IMR-90 (cell line): ENCODE data around the gene KLC1. TPM values are rescaled to one million over a fixed set of nuclear protein-coding genes. Genes with fewer than 3 reads are reported as not detected.

ENCODE experiments used
- ATAC-seq: fragments of 200-7000 bp; cut with Tn5 transposase; 2 replicates; pipeline ENCODE4 v1.9.1; 2020; ENCODE audit warnings: low read depth, mild to moderate bottlenecking, moderate library complexity
- BruUV-seq: library from RNA; stranded (reverse); fragments of 400-500 nt; replicated peaks from 2 replicates; lab custom pipeline; 2021; lab: Mats Ljungman, UMichigan
- CTCF ChIA-PET: fragments of 300-600 bp; formaldehyde crosslinking; extraction: SDS; loops from one replicate; lab custom pipeline; 2021; ENCODE audit warnings: antibody characterized with exemption; lab: Yijun Ruan, JAX
- POLR2A ChIA-PET: fragments of 300-600 bp; sonication (Branson Sonifier 250); formaldehyde crosslinking; loops from one replicate; lab custom pipeline; 2022; ENCODE audit warnings: antibody characterized with exemption; ENCODE audit not compliant: unreplicated experiment; lab: Charles Lee
- DNase-seq: peaks from one replicate; pipeline ENCODE4 v3.0.0; 2013
- H2AFZ ChIP-seq: replicated peaks from 2 replicates; pipeline ENCODE3; 2013; ENCODE audit warnings: low read length, mild to moderate bottlenecking; ENCODE audit not compliant: poor library complexity
- H2AK5ac ChIP-seq: 2 replicates; pipeline ENCODE4 v1.6.1; 2013; ENCODE audit warnings: low read depth, low read length, inconsistent platforms
- H2AK9ac ChIP-seq: replicated peaks from 2 replicates; pipeline ENCODE3; 2013; ENCODE audit warnings: mild to moderate bottlenecking, low read depth, low read length, moderate library complexity; ENCODE audit not compliant: poor library complexity
- H2BK120ac ChIP-seq: 2 replicates; pipeline ENCODE4 v1.6.1; 2013; ENCODE audit warnings: low read depth, low read length, inconsistent platforms
- H2BK15ac ChIP-seq: 3 replicates; pipeline ENCODE4 v1.6.1; 2013; ENCODE audit warnings: low read depth, low read length, inconsistent platforms
- H2BK20ac ChIP-seq: 2 replicates; pipeline ENCODE4 v1.6.1; 2013; ENCODE audit warnings: low read depth, mild to moderate bottlenecking, inconsistent platforms, low read length, moderate library complexity
- H2BK5ac ChIP-seq: 2 replicates; pipeline ENCODE4 v1.6.1; 2013; ENCODE audit warnings: mild to moderate bottlenecking, low read depth, low read length, inconsistent platforms; ENCODE audit not compliant: poor library complexity, severe bottlenecking
- H3K14ac ChIP-seq: replicated peaks from 2 replicates; pipeline ENCODE4 v1.6.1; 2013; ENCODE audit warnings: low read depth, low read length, inconsistent platforms
- H3K18ac ChIP-seq: 2 replicates; pipeline ENCODE4 v1.6.1; 2013; ENCODE audit warnings: low read depth, low read length, control low read depth
- H3K23ac ChIP-seq: 2 replicates; pipeline ENCODE4 v1.6.1; 2013; ENCODE audit warnings: low read depth, low read length, inconsistent platforms
- H3K27ac ChIP-seq: 2 replicates; pipeline ENCODE4 v1.5.1; 2013; ENCODE audit warnings: mild to moderate bottlenecking, control low read depth, low read length; ENCODE audit not compliant: insufficient read depth
- H3K27me3 ChIP-seq: 2 replicates; pipeline ENCODE4 v1.6.1; 2013; ENCODE audit warnings: low read length; ENCODE audit not compliant: control insufficient read depth, insufficient read depth
- H3K36me3 ChIP-seq: 2 replicates; pipeline ENCODE4 v1.6.1; 2013; ENCODE audit warnings: low read length, mixed read lengths; ENCODE audit not compliant: control insufficient read depth, insufficient read depth
- H3K4ac ChIP-seq: 2 replicates; pipeline ENCODE4 v1.6.1; 2013; ENCODE audit warnings: low read depth, low read length, inconsistent platforms
- H3K4me1 ChIP-seq: 2 replicates; pipeline ENCODE4 v1.6.1; 2013; ENCODE audit warnings: low read length, mixed read lengths; ENCODE audit not compliant: control insufficient read depth, insufficient read depth
- H3K4me2 ChIP-seq: 2 replicates; pipeline ENCODE4 v1.6.1; 2013; ENCODE audit warnings: low read depth, mild to moderate bottlenecking, control low read depth, low read length, moderate library complexity
- H3K4me3 ChIP-seq: 2 replicates; pipeline ENCODE4 v1.5.1; 2013; ENCODE audit warnings: low read depth, mild to moderate bottlenecking, control low read depth, low read length, moderate library complexity; ENCODE audit not compliant: insufficient read depth
- H3K56ac ChIP-seq: 2 replicates; pipeline ENCODE4 v1.6.1; 2013; ENCODE audit warnings: low read length, inconsistent platforms; ENCODE audit not compliant: insufficient read depth; ENCODE audit errors: extremely low read depth
- H3K79me1 ChIP-seq, 2 experiments: 2 replicates each; pipeline ENCODE4 v1.6.1; 2013; ENCODE audit warnings: low read length in 2 of 2, inconsistent platforms in 1 of 2, low read depth in 1 of 2
- H3K9ac ChIP-seq: 2 replicates; pipeline ENCODE4 v1.6.1; 2013; ENCODE audit warnings: low read depth, low read length, control low read depth
- H3K9me1 ChIP-seq: 2 replicates; pipeline ENCODE4 v1.6.1; 2013; ENCODE audit warnings: low read length, inconsistent platforms; ENCODE audit not compliant: insufficient read depth
- H3K9me3 ChIP-seq: 2 replicates; pipeline ENCODE4 v1.6.1; 2013; ENCODE audit warnings: low read length; ENCODE audit not compliant: control insufficient read depth, insufficient read depth
- H4K20me1 ChIP-seq: 2 replicates; pipeline ENCODE4 v1.6.1; 2013; ENCODE audit warnings: low read length, inconsistent platforms; ENCODE audit not compliant: insufficient read depth
- H4K5ac ChIP-seq: 2 replicates; pipeline ENCODE4 v1.6.1; 2013; ENCODE audit warnings: mild to moderate bottlenecking, low read depth, low read length, control low read depth
- H4K8ac ChIP-seq, 2 experiments: 2 replicates each; pipeline ENCODE4 v1.6.1; 2013; ENCODE audit warnings: low read depth in 2 of 2, low read length in 2 of 2, control low read depth in 1 of 2, inconsistent platforms in 1 of 2
- H4K91ac ChIP-seq: 2 replicates; pipeline ENCODE4 v1.6.1; 2013; ENCODE audit warnings: low read depth, low read length, inconsistent platforms; ENCODE audit not compliant: insufficient read depth
- BHLHE40 ChIP-seq: fragments of 150-350 bp; IDR thresholded peaks from 2 replicates; pipeline ENCODE4 v1.6.1; 2016; ENCODE audit warnings: mild to moderate bottlenecking, low read depth, low read length
- MAZ ChIP-seq: IDR thresholded peaks from 2 replicates; pipeline ENCODE4 v1.6.1; 2012; ENCODE audit warnings: low read depth, mild to moderate bottlenecking, low read length, improper control_type of control experiment, moderate library complexity, borderline replicate concordance
- MXI1 ChIP-seq: IDR thresholded peaks from 2 replicates; pipeline ENCODE4 v1.6.1; 2012; ENCODE audit warnings: low read depth, mild to moderate bottlenecking, low read length, moderate library complexity, borderline replicate concordance
- RCOR1 ChIP-seq: IDR thresholded peaks from 2 replicates; pipeline ENCODE4 v1.6.1; 2012; ENCODE audit warnings: mild to moderate bottlenecking, low read length, improper control_type of control experiment; ENCODE audit not compliant: insufficient replicate concordance
- WGBS, 2 experiments: methylation state at CpG; one replicate each; pipeline versions ENCODE4 v1.1.5 to v1.1.7; 2013; ENCODE audit warnings: missing lambda C conversion rate in 2 of 2; ENCODE audit not compliant: insufficient read length in 1 of 2; ENCODE audit errors: extremely low coverage in 2 of 2; 5-methylcytosine and 5-hydroxymethylcytosine counted together
- dilution Hi-C: fragments of 300-500 bp; cut with HindIII; formaldehyde crosslinking; loops from one replicate; pipeline ENCODE4 v1.14.3; 2018; ENCODE audit warnings: low sequenced_read_pairs; ENCODE audit not compliant: unreplicated experiment
- in situ Hi-C: fragments of 300-500 bp; cut with MboI; formaldehyde crosslinking; loops from 3 replicates; pipeline ENCODE4 v1.14.3; 2019; ENCODE audit warnings: low sequenced_read_pairs, inconsistent platforms, mixed read lengths
- intact Hi-C: fragments of 100-400 bp; cut with micrococcal nuclease; formaldehyde crosslinking; loops from 2 replicates; pipeline ENCODE4 v1.10.0; 2022
- polyA plus RNA-seq, 3 experiments: library from polyadenylated mRNA; depleted of rRNA; stranded (reverse); fragments of >200 nt; gene quantifications; 2 replicates each; pipeline ENCODE4 v1.2.3, GENCODE V29; 2012; ENCODE audit warnings: low replicate concordance in 1 of 3
- total RNA-seq: library from RNA; depleted of rRNA; stranded (reverse); fragments of >200 nt; gene quantifications from 2 replicates; pipeline ENCODE4 v1.2.3, GENCODE V29; 2012

KLC1 gene
- total and polyA plus RNA-seq, 2 of the 4 experiments (the other 2 are of a cell fraction): 101 to 157 TPM

DNA sequence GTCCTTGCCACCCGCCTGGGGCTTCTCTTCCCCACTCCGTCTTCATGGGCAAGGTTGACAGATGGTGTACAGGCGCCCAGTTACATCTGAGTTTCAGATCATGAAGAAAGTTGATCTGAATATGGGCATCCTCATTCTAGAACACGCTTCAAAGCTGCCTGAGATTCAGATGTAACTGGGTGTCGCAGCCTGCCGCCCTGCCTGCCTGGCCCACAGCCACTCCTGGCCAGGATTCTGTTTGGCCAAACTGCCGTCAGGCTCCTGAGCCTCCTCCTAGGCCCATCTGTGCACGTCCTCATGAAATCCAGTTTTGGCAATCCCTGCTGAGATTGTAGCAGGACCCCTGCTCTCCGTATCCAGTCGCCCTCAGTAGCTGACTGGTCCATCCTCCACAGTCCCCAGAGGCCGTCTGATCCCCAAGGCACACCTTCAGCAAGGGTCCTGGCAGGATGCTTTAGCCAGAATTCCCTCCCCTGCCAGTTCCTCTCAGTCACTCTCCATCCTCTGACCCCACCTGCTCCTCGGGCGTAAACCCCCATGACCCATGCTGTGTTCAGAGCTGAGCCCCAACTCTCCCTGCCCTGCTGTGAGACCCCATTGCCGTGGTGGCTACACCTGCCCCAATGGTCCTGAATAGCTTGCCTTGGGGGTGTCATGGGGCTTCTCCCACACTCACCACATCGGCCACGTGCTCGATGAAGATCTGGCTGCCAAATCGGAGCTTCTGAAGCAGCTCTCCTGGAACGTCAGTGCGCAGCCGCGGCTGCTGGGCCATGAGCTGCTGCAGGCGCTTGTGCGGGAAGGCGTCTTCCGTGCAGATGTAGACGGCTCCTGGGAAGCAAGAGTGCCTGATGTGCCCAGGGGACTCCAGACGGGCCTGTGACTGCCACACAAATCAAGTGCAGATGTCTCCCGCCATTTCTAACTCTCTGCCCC is 73.8 kb downstream of the KLC1 start:
- no peak overlapping the region for H3K4me3 ChIP-seq
- no peaks in the 10 kb centered on the region; the same call in 1 of the 2 replicates for H3K4me1 ChIP-seq
- no TSS peak for BruUV-seq
- no peak overlapping the region for H2AK5ac ChIP-seq
- peaks cover 73% of the 10 kb centered on the region for H3K36me3 ChIP-seq
- H3K27me3 ChIP-seq: no peaks in the 10 kb centered on the region
- H4K5ac ChIP-seq: no peak overlapping the region
- H3K79me1 ChIP-seq: peaks cover 21 to 68% of the 10 kb centered on the region in 2 experiments; a peak in 3 of 4 replicates
- no peak overlapping the region for H3K18ac ChIP-seq
- no peak overlapping the region for H4K8ac ChIP-seq
- no peak for TF ChIP-seq BHLHE40
- TF ChIP-seq MAZ: no peak
- no peak for TF ChIP-seq MXI1
- no peak for TF ChIP-seq RCOR1
- DNase-seq (no peak), ATAC-seq (no peak)
- no peak overlapping the region for H2AK9ac ChIP-seq
- H2AFZ ChIP-seq: no peak overlapping the region
- H3K9me1 ChIP-seq: no peaks in the 10 kb centered on the region
- intact Hi-C loops: no loop called here
- H3K9me3 ChIP-seq: no peaks in the 10 kb centered on the region
- H2BK120ac ChIP-seq: no peak overlapping the region
- H3K9ac ChIP-seq: no peak overlapping the region
- no peak overlapping the region for H3K4ac ChIP-seq
- POLR2A ChIA-PET: no interaction called here
- no peak overlapping the region for H2BK15ac ChIP-seq
- H3K14ac ChIP-seq: no peak overlapping the region
- no peak overlapping the region for H3K23ac ChIP-seq
- no peak overlapping the region for H2BK5ac ChIP-seq
- no peak overlapping the region for H3K4me2 ChIP-seq
- 92% methylated on average over 17 of the region's 29 CpGs; no CpG with 5 or more reads in 1 of the 2 experiments for WGBS, 2 experiments
- H2BK20ac ChIP-seq: no peak overlapping the region
- H3K27ac ChIP-seq: no peak overlapping the region
- in situ Hi-C loops: no loop called here
- no peak overlapping the region for H3K56ac ChIP-seq
- H4K20me1 ChIP-seq: peaks cover 40% of the 10 kb centered on the region
- no peak overlapping the region for H4K91ac ChIP-seq
- CTCF ChIA-PET: interaction anchor here (1.0 kb wide), 1 partner anchor 11 kb away, joined by 4 read pairs; no protein-coding TSS in a partner anchor
- dilution Hi-C loops: no loop called here
